OCI-LY7 (cell line): ENCODE data around the gene EHD4. TPM values are rescaled to one million over a fixed set of nuclear protein-coding genes. Genes with fewer than 3 reads are reported as not detected.

Experiments used
- BruUV-seq: library from RNA; stranded (reverse); fragments of 400-500 nt; replicated peaks from 2 replicates; lab custom pipeline; 2021; lab: Mats Ljungman, UMichigan
- CTCF ChIA-PET: fragments of 300-600 bp; sonication (Branson Sonifier 250); formaldehyde crosslinking; loops from one replicate; lab custom pipeline; 2022; ENCODE audit warnings: antibody characterized with exemption; ENCODE audit not compliant: unreplicated experiment; lab: Charles Lee
- POLR2A ChIA-PET: fragments of 300-600 bp; sonication (Branson Sonifier 250); formaldehyde crosslinking; loops from one replicate; lab custom pipeline; 2022; ENCODE audit warnings: antibody characterized with exemption; lab: Charles Lee
- DNase-seq: peaks from one replicate; pipeline ENCODE4 v3.0.0-alpha.2; 2015; ENCODE audit warnings: low spot score
- H2AFZ ChIP-seq: fragments of 200-600 bp; sonication (generic), shearing (Covaris generic); 2 replicates; pipeline ENCODE4 v1.6.1; 2014; ENCODE audit warnings: mild to moderate bottlenecking, antibody characterized with exemption, low read length, moderate library complexity
- H3K27ac ChIP-seq: fragments of 200-600 bp; sonication (generic); 2 replicates; pipeline ENCODE4 v1.5.1; 2014; ENCODE audit warnings: mixed run types, low read depth, mild to moderate bottlenecking, moderate library complexity, low read length, inconsistent platforms; ENCODE audit not compliant: poor library complexity, severe bottlenecking
- H3K36me3 ChIP-seq: fragments of 200-600 bp; sonication (generic); 2 replicates; pipeline ENCODE4 v1.6.1; 2014; ENCODE audit warnings: mild to moderate bottlenecking, antibody characterized with exemption, low read length, moderate library complexity, mixed read lengths; ENCODE audit not compliant: insufficient read depth
- H3K4me1 ChIP-seq: fragments of 200-600 bp; sonication (generic); 2 replicates; pipeline ENCODE4 v1.5.1; 2014; ENCODE audit warnings: mild to moderate bottlenecking, low read length; ENCODE audit not compliant: insufficient read depth, poor library complexity, severe bottlenecking
- H3K4me2 ChIP-seq: fragments of 200-600 bp; sonication (generic); 2 replicates; pipeline ENCODE4 v1.6.1; 2014; ENCODE audit warnings: mild to moderate bottlenecking, low read length
- H3K4me3 ChIP-seq: fragments of 200-600 bp; sonication (generic); 2 replicates; pipeline ENCODE4 v1.5.1; 2014; ENCODE audit warnings: mild to moderate bottlenecking, low read depth, low read length; ENCODE audit not compliant: poor library complexity, severe bottlenecking
- H3K79me2 ChIP-seq: fragments of 200-600 bp; sonication (generic); 2 replicates; pipeline ENCODE4 v1.6.1; 2016; ENCODE audit warnings: low read depth, mild to moderate bottlenecking, low read length, moderate library complexity, mixed read lengths; ENCODE audit not compliant: insufficient read depth
- H3K9me2 ChIP-seq: fragments of 200-600 bp; sonication (generic); 2 replicates; pipeline ENCODE4 v1.6.1; 2016; ENCODE audit warnings: mild to moderate bottlenecking, low read length, mixed read lengths; ENCODE audit not compliant: insufficient read depth
- H3K9me3 ChIP-seq: fragments of 200-600 bp; sonication (generic); 2 replicates; pipeline ENCODE4 v1.6.1; 2014; ENCODE audit warnings: mild to moderate bottlenecking, mixed run types, low read length, mixed read lengths
- H4K20me1 ChIP-seq: fragments of 200-600 bp; sonication (generic); 2 replicates; pipeline ENCODE4 v1.6.1; 2014; ENCODE audit warnings: mild to moderate bottlenecking, antibody characterized with exemption, low read length, moderate library complexity, mixed read lengths; ENCODE audit not compliant: insufficient read depth
- CTCF ChIP-seq: fragments of 200-600 bp; sonication (generic); conservative IDR thresholded peaks from 2 replicates; pipeline ENCODE4 v1.5.1; 2014; ENCODE audit warnings: mild to moderate bottlenecking, antibody characterized with exemption, low read length, moderate library complexity, mixed read lengths
- EZH2phosphoT487 ChIP-seq: fragments of 200-600 bp; sonication (generic); IDR thresholded peaks from 2 replicates; pipeline ENCODE4 v1.6.1; 2018; ENCODE audit warnings: low read depth, borderline replicate concordance, mild to moderate bottlenecking, mixed run types, antibody characterized with exemption, low read length, moderate library complexity, mixed read lengths
- intact Hi-C: fragments of 100-400 bp; cut with micrococcal nuclease; formaldehyde crosslinking; loops from one replicate; pipeline ENCODE4 v1.10.0; 2022; ENCODE audit not compliant: unreplicated experiment
- total RNA-seq, 2 experiments: library from RNA; depleted of rRNA in 1 of 2; stranded (reverse); fragments of >200 nt in 1 of 2; shearing (Covaris generic) in 1 of 2; gene quantifications; 2 replicates each; pipeline ENCODE4 v1.2.3, GENCODE V29; 2014 to 2022

EHD4 gene
- total RNA-seq, 2 experiments from 2014 or later: 13.5 to 19.4 TPM

GRCh38 chr15:41957021-41957897, 15.1 kb downstream of the EHD4 start:
- TF ChIP-seq CTCF (no peak), EZH2phosphoT487 (no peak)
- intact Hi-C loops: no loop called here
- Histone ChIP-seq H3K79me2 (no peaks in the 10 kb centered on the region), H3K9me3 (peaks cover 4% of the 10 kb centered on the region; the same call in 1 of the 2 replicates), H2AFZ (no peak overlapping the region), H3K4me2 (no peak overlapping the region), H3K4me1 (peaks cover 12% of the 10 kb centered on the region), H3K36me3 (peaks cover 18% of the 10 kb centered on the region), H4K20me1 (no peaks in the 10 kb centered on the region), H3K4me3 (no peak overlapping the region), H3K9me2 (no peaks in the 10 kb centered on the region), H3K27ac (no peak overlapping the region)
- ChIA-PET POLR2A (no interaction called here), CTCF (no interaction called here)
- DNase-seq: no peak
- no TSS peak for BruUV-seq

GRCh38 chr15:41955807-41956525, 16.4 kb downstream of the EHD4 start:
- no peaks in the 10 kb centered on the region for H3K9me3 ChIP-seq
- ChIA-PET CTCF (no interaction called here), POLR2A (interaction anchor here (1.1 kb wide), 1 partner anchor 17 kb away, joined by 3 read pairs; the partner anchor contains the start of gene EHD4)
- no peak overlapping the region for H3K4me3 ChIP-seq
- H3K79me2 ChIP-seq: no peaks in the 10 kb centered on the region
- H2AFZ ChIP-seq: no peak overlapping the region
- no peaks in the 10 kb centered on the region for H3K9me2 ChIP-seq
- no TSS peak for BruUV-seq
- intact Hi-C loops: no loop called here
- peaks cover 20% of the 10 kb centered on the region for H3K36me3 ChIP-seq
- no peaks in the 10 kb centered on the region for H4K20me1 ChIP-seq
- peaks cover 12% of the 10 kb centered on the region for H3K4me1 ChIP-seq
- TF ChIP-seq EZH2phosphoT487: no peak
- no peak for TF ChIP-seq CTCF
- H3K4me2 ChIP-seq: no peak overlapping the region
- no peak for DNase-seq
- no peak overlapping the region for H3K27ac ChIP-seq
